ENCODE results near the gene FAHD1.
"Not testable (repeated sequence)": the region's sequence is repeated elsewhere in the genome, so short reads cannot be mapped to it uniquely, and the experiment has no call there.

FAHD1 gene

GRCh38 chr16:1857433-1858097 is 30.6 kb downstream of the FAHD1 start:
- no peak for DNase-seq

GRCh38 chr16:1858189-1858865 is 31.3 kb downstream of the FAHD1 start:
- no peak for DNase-seq

DNA sequence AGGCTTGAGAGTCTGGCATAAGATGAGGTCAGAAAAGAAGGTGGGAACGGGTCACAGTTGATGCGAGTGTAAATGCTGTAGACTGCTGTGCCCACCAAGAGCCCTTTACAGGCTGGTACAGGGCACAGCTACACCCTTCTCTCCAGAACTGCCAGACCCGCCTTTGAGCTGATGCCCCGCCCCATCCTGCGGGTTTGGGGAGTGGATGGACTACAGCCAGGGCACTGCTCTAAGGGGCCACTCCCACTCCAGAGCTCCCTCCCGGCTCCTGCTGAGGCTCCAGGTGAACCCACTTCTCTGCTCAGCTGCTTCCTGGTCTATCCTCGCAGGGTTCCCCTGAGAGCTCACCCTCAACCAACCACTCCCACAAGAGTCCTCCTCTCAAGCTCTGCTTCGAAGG is 32.6 kb downstream of the FAHD1 start:
- no peak for DNase-seq

DNA sequence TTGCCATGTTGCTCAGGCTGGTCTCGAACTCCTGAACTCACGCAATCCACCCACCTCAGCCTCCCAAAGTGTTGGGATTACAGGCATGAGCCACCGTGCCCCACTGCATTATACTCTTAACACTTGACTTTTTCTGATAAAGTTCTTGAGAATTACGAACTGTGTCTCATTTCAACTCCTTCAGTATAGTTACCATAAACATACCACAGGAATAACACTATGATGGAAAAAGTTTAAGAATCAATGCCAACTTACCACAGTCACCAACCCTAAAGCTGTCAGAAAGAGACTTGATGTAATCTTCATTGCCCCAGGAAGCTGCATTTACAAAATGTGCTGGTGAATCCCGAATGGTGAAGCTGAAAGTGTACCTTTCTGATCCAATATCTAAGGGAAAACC is 34.7 kb downstream of the FAHD1 start:
- no peak for DNase-seq

GRCh38 chr16:1862394-1862793 is 35.4 kb downstream of the FAHD1 start:
- no peak for DNase-seq

- DNase-seq, result no peak
Observed at GRCh38 chr16:1863681-1864460, 36.9 kb downstream of the FAHD1 start.

GRCh38 chr16:1865902-1866690 is 39.1 kb downstream of the FAHD1 start:
- no peak for DNase-seq

DNA sequence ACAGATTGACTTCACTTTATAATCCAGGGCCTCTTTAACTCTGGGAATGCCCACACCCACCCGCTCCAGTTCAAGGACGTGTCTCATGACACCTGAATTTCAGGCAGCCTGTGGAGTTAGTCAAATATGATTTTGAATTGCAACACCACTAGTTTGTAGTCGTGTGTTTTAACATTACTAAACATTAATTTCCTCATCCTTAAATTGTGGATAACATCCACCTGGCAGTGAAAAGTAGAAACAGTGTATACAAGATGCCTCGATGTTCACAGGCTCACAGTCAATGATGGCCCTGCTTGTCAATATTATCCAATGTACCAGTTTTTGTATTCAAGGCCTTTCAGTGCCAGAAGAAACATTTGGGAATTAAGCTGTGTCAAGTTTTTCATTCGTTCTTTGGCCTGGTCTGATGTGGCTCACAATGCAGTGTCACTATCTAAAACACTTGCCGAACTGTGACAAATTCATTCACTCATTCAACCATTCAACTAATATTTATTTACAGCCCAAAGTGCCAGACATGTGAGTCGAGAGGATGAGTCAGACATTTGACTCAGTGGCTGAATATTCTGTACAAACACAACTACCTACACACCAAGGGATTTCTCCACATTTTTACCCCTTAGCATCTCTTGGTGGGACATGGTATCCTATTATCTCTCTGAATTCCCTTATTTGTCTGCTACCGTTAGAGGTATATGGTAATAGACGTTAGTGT is 43.5 kb downstream of the FAHD1 start:
- DNase-seq, result no peak

DNA sequence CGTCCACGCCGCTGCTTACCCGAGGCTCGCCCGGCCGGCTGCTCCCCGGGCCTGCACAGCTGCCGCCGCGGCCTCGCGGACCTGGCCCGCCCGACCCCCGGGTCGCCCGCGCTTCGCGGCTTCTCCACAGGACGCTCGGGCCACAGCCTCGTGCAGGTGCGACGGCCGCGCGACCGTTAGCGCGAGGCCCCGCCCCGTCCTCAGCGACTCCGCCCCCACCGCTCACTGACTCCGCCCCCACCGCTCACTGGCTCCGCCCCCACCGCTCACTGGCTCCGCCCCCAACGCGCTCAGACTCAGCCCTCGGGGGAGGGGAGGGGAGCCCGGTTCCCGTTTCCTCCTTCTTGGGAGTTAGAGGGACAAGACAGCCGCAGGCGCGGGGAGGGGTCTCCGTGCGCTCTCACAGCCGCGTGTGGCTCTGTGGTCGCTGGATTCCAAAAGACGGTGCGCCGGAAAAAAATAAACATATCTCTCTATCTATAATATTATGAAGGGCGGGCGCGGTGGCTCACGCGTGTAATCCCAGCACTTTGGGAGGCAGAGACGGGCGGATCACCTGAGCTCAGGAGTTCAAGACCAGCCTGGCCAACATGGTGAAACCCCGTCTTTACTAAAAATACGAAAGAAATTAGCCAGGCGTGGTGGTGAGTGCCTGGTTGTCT is 45.1 kb downstream of the FAHD1 start, which contains the start of gene MEIOB:
Gene MEIOB (minus strand): TSS at position 191 of the 662 bp plus-strand sequence. CDS start 3,989 bp downstream, outside the sequence.
- DNase-seq, result peak; percentile 72

DNA sequence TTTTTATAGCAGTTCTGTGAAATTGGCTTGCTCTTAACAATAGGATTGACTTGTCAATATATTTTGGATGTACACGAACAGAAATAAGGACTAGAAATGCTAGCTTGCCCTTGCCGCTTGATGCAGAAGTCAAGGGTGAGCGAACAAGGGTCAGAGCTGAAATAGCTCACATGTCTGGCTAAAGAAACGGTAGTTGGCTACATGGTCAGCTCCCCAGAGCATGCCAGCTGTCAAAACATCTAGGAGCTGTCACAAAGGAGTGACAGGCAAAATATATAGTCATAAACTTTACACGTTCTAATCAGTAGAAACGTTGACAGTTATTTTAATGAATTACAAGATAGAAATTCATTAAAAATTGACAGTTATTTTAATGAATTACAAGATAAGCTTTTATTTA is 47.8 kb downstream of the FAHD1 start:
- DNase-seq, result no peak

DNA sequence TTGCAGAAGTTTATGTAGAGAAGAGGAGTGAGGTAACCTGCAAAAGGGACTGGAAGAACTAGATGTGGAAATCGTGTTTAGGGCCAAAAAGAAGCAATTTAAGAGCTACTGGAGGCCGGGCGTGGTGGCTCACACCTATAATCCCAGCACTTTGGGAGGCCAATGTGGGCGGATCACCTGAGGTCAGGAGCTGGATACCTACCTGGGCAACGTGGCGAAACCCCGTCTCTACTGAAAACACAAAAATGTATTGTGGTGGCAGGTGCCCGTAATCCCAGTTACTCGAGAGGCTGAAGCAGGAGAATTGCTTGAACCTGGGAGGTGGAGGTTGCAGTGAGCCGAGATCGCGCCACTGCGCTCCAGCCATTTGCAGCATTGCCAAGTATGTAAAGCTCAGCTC is 49.1 kb downstream of the FAHD1 start:
- not testable (repeated sequence) for DNase-seq

- DNase-seq, result no peak
Observed at GRCh38 chr16:1876468-1876867, 49.5 kb downstream of the FAHD1 start.

DNA sequence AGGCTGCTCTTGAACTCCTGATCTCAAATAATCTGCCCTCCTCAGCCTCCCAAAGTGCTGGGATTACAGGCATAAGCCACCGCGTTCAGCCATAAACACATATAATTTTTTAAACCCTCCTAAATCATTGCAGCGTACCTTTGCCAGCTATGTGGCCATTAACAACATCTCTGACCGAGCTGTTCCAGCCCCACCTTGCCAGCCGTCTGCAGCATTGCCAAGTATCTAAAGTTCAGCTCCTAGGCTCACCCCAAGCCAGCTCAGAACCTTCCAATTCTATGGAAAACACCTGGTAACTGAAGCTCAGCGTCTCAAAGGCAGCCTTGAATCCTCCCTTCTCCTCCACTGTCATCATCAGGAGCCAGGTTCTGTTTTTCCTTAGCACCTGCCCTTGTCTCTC is 50.1 kb downstream of the FAHD1 start:
- DNase-seq, result peak; percentile 44

- peak; percentile 30 for DNase-seq
Observed at GRCh38 chr16:1877804-1878203, 50.8 kb downstream of the FAHD1 start.

GRCh38 chr16:1878256-1878655 is 51.2 kb downstream of the FAHD1 start:
- DNase-seq, result no peak

All from activated effector memory CD4-positive, alpha-beta T cell treated with anti-CD3 and anti-CD28 coated beads, Interleukin-2, amount 50 U/mL, for 16 hours (primary cell).